Endothelial cell of umbilical vein (primary cell): ENCODE measurements around the gene ZC3H14. TPM values are rescaled to one million over a fixed set of nuclear protein-coding genes. Genes with fewer than 3 reads are reported as not detected.

ENCODE experiments used
- BruUV-seq: library from RNA; stranded (reverse); fragments of 400-500 nt; replicated peaks from 2 replicates; lab custom pipeline; 2021; lab: Mats Ljungman, UMichigan
- CTCF ChIA-PET: fragments of 300-600, 350-600 bp; sonication (Branson Sonifier 250); formaldehyde crosslinking; loops from one replicate; lab custom pipeline; 2021; ENCODE audit warnings: antibody characterized with exemption, inconsistent platforms; lab: Charles Lee
- POLR2A ChIA-PET: fragments of 300-600, 350-600 bp; sonication (Branson Sonifier 250); formaldehyde crosslinking; loops from one replicate; lab custom pipeline; 2021; ENCODE audit warnings: antibody characterized with exemption, inconsistent platforms; lab: Charles Lee
- DNase-seq: peaks from one replicate; pipeline ENCODE4 v3.0.0-alpha.2; 2011; ENCODE audit warnings: low read depth, low spot score
- FAIRE-seq: peaks from 2 replicates; lab custom pipeline; 2011; peaks lifted over from hg19 to GRCh38; lab: Jason Lieb, UNC
- H2AFZ ChIP-seq: 2 replicates; pipeline ENCODE4 v1.6.0; 2012; ENCODE audit warnings: low read depth, low read length, control low read depth, inconsistent platforms
- H3K27ac ChIP-seq: 2 replicates; pipeline ENCODE4 v1.5.1; 2011; ENCODE audit warnings: low read depth, mild to moderate bottlenecking, control low read depth, low read length, moderate library complexity; ENCODE audit not compliant: insufficient read depth
- H3K27me3 ChIP-seq, 2 experiments: 2 replicates each; pipeline versions ENCODE4 v1.6.0 to v1.6.1; 2011; ENCODE audit warnings: low read length in 2 of 2, mixed read lengths in 1 of 2; ENCODE audit not compliant: control insufficient read depth in 2 of 2, insufficient read depth in 2 of 2
- H3K36me3 ChIP-seq, 2 experiments: 2 replicates in 1 of 2; 3 replicates in 1 of 2; pipeline ENCODE4 v1.5.1; 2011; ENCODE audit warnings: low read length in 2 of 2, mild to moderate bottlenecking in 1 of 2, moderate library complexity in 1 of 2; ENCODE audit not compliant: control insufficient read depth in 2 of 2, insufficient read depth in 2 of 2; ENCODE audit errors: extremely low read depth in 1 of 2
- H3K4me1 ChIP-seq: 3 replicates; pipeline ENCODE4 v1.5.1; 2011; ENCODE audit warnings: mild to moderate bottlenecking, low read length; ENCODE audit not compliant: control insufficient read depth, insufficient read depth; ENCODE audit errors: extremely low read depth
- H3K4me2 ChIP-seq: 2 replicates; pipeline ENCODE4 v1.6.1; 2011; ENCODE audit warnings: low read length, control low read depth, mixed read lengths; ENCODE audit not compliant: insufficient read depth
- H3K4me3 ChIP-seq, 3 experiments: fragments of 200-600 bp in 1 of 3; sonication (generic), shearing (Covaris generic) in 1 of 3; replicated peaks in 1 of 3; 2 replicates each; pipeline ENCODE4 v1.5.1; 2011 to 2016; ENCODE audit warnings: control low read depth in 3 of 3, low read length in 3 of 3, mild to moderate bottlenecking in 2 of 3, inconsistent platforms in 1 of 3, low read depth in 1 of 3, moderate library complexity in 1 of 3; ENCODE audit not compliant: insufficient read depth in 1 of 3
- H3K79me2 ChIP-seq: 2 replicates; pipeline ENCODE4 v1.6.0; 2012; ENCODE audit warnings: low read length, inconsistent platforms; ENCODE audit not compliant: control insufficient read depth, insufficient read depth
- H3K9ac ChIP-seq: replicated peaks from 2 replicates; pipeline ENCODE3; 2011; ENCODE audit warnings: low read length, control low read depth; ENCODE audit not compliant: insufficient read depth; ENCODE audit errors: extremely low read depth
- H3K9me1 ChIP-seq: replicated peaks from 3 replicates; pipeline ENCODE4 v1.6.0; 2011; ENCODE audit warnings: mild to moderate bottlenecking, low read length; ENCODE audit not compliant: control insufficient read depth, insufficient read depth; ENCODE audit errors: extremely low read depth
- H3K9me3 ChIP-seq: replicated peaks from 2 replicates; pipeline ENCODE4 v1.5.1; 2012; ENCODE audit warnings: low read length, inconsistent platforms; ENCODE audit not compliant: control insufficient read depth, insufficient read depth
- H4K20me1 ChIP-seq: replicated peaks from 2 replicates; pipeline ENCODE3; 2011; ENCODE audit warnings: mild to moderate bottlenecking, low read length; ENCODE audit not compliant: control insufficient read depth, insufficient read depth; ENCODE audit errors: extremely low read depth
- FOS ChIP-seq: IDR thresholded peaks from 2 replicates; pipeline ENCODE4 v1.6.1; 2011; ENCODE audit warnings: mild to moderate bottlenecking, low read length, moderate library complexity, borderline replicate concordance; ENCODE audit not compliant: insufficient read depth
- GATA2 ChIP-seq: IDR thresholded peaks from 2 replicates; pipeline ENCODE4 v1.7.0; 2011; ENCODE audit warnings: low read depth, mild to moderate bottlenecking, moderate library complexity, mixed read lengths, low read length; ENCODE audit not compliant: insufficient read length, insufficient read depth
- JUN ChIP-seq: IDR thresholded peaks from 2 replicates; pipeline ENCODE4 v1.6.1; 2011; ENCODE audit warnings: borderline replicate concordance, low read depth; ENCODE audit not compliant: insufficient read length, insufficient read depth
- MYC ChIP-seq: IDR thresholded peaks from one replicate; pipeline ENCODE4 v1.6.1; 2011; ENCODE audit warnings: mild to moderate bottlenecking, low read depth, low read length
- POLR2AphosphoS5 ChIP-seq: IDR thresholded peaks from 2 replicates; pipeline ENCODE4 v1.6.1; 2012; ENCODE audit warnings: low read depth, mild to moderate bottlenecking, control low read depth, low read length, moderate library complexity; ENCODE audit not compliant: insufficient read depth
- dilution Hi-C: fragments of 300-500 bp; cut with MboI; formaldehyde crosslinking; loops from one replicate; pipeline ENCODE4 v1.15.0; 2019; ENCODE audit warnings: low sequenced_read_pairs; ENCODE audit not compliant: extremely low pct_ligation_motif_present
- intact Hi-C: fragments of 100-400 bp; cut with micrococcal nuclease; formaldehyde crosslinking; loops from one replicate; pipeline ENCODE4 v1.10.0; 2022
- polyA plus RNA-seq, 4 experiments: library from polyadenylated mRNA; depleted of rRNA in 3 of 4; stranded (reverse) in 3 of 4; unstranded in 1 of 4; fragments of >200 nt; gene quantifications; 2 replicates each; pipeline versions ENCODE4 v1.2.1 to v1.2.3, GENCODE V29; 2011 to 2012; ENCODE audit warnings: missing spikeins in 1 of 4
- total RNA-seq: library from RNA; stranded (reverse); gene quantifications from 2 replicates; pipeline ENCODE4 v1.2.3, GENCODE V29; 2021
- TF ChIP-seq, protein P1 (sequence below), 2 donors: IDR thresholded peaks; 1 replicate in 1 of 2; 2 replicates in 1 of 2; pipeline ENCODE4 v1.5.1; 2011; ENCODE audit warnings: low read length in 2 of 2, mild to moderate bottlenecking in 2 of 2, moderate library complexity in 2 of 2, control low read depth in 1 of 2, inconsistent platforms in 1 of 2, low read depth in 1 of 2; ENCODE audit not compliant: insufficient read depth in 1 of 2; ENCODE audit errors: extremely low read depth in 1 of 2
- TF ChIP-seq, protein P2 (sequence below): IDR thresholded peaks from 2 replicates; pipeline ENCODE4 v1.6.1; 2011; ENCODE audit not compliant: insufficient read depth, insufficient read length

The ZC3H14 gene
- total and polyA plus RNA-seq, 2 donors (not counting 3 experiments of a cell fraction or from before 2014, with no cell fraction given) = 61.2 to 61.8 TPM

DNA sequence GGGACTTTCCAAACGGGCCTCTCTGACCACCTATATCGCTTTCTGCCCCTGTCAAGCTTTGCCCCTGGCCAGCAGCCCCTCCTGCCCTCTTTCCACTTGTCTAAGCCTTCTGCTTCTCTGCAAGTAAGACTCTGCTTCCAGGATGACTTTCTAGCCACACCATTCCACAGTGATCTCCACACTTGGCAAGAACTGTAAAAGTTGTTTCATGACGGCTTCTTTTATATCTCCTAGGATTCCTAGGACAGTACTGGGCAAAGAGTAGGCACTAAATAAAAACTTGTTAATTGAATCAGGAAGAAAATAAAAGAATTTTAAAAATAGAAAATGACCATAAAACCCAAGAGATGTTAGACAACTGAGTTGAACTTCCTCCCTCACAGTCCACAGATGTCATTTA is 6.3 kb upstream of the ZC3H14 start:
- H3K36me3 ChIP-seq = no peaks in the 10 kb centered on the region
- H3K27ac ChIP-seq = no peak overlapping the region
- H3K27me3 ChIP-seq = no peaks in the 10 kb centered on the region
- FAIRE-seq (no peak), DNase-seq (no peak)
- ChIA-PET CTCF (interaction anchor here (0.6 to 1.3 kb wide), 3 partner anchors 10 to 311 kb away, joined by 3 to 4 read pairs (median 3); no protein-coding TSS in a partner anchor), POLR2A (no interaction called here)
- TF ChIP-seq, protein P1, sequence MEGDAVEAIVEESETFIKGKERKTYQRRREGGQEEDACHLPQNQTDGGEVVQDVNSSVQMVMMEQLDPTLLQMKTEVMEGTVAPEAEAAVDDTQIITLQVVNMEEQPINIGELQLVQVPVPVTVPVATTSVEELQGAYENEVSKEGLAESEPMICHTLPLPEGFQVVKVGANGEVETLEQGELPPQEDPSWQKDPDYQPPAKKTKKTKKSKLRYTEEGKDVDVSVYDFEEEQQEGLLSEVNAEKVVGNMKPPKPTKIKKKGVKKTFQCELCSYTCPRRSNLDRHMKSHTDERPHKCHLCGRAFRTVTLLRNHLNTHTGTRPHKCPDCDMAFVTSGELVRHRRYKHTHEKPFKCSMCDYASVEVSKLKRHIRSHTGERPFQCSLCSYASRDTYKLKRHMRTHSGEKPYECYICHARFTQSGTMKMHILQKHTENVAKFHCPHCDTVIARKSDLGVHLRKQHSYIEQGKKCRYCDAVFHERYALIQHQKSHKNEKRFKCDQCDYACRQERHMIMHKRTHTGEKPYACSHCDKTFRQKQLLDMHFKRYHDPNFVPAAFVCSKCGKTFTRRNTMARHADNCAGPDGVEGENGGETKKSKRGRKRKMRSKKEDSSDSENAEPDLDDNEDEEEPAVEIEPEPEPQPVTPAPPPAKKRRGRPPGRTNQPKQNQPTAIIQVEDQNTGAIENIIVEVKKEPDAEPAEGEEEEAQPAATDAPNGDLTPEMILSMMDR (IDR thresholded peaks at IDR 0.05; ENCODE audit: extremely low read depth in 1 of 2, insufficient read depth in 1 of 2, low read depth in 1 of 2, low read length in 2 of 2) = no peak
- no peak for TF ChIP-seq GATA2
- TF ChIP-seq POLR2AphosphoS5 = no peak
- TF ChIP-seq, protein P2, sequence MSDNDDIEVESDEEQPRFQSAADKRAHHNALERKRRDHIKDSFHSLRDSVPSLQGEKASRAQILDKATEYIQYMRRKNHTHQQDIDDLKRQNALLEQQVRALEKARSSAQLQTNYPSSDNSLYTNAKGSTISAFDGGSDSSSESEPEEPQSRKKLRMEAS = no peak
- no peak for TF ChIP-seq FOS
- TF ChIP-seq MYC = no peak
- no peak for TF ChIP-seq JUN
- no peaks in the 10 kb centered on the region for H3K9me3 ChIP-seq
- no peaks in the 10 kb centered on the region for H3K9me1 ChIP-seq
- no peaks in the 10 kb centered on the region for H4K20me1 ChIP-seq
- peaks cover 25% of the 10 kb centered on the region for H3K79me2 ChIP-seq
- H3K4me3 ChIP-seq = no peak overlapping the region
- dilution Hi-C loops (no loop called here), intact Hi-C loops (loop anchor here (5.0 to 10.0 kb wide), 3 partner anchors 238 to 468 kb away; partner anchors contain the start of gene EML5)
- no peak overlapping the region for H3K4me2 ChIP-seq
- no peak overlapping the region for H2AFZ ChIP-seq
- peaks cover 30% of the 10 kb centered on the region for H3K4me1 ChIP-seq
- no peak overlapping the region for H3K9ac ChIP-seq
- BruUV-seq = no TSS peak
